T-helper 22 cell (primary cell): Measurements from ENCODE around the gene PSMD3.
A peak's percentile ranks its signal among the peaks of the same experiment; 100 is the strongest.

ENCODE experiments used
- DNase-seq: peaks from one replicate; pipeline ENCODE4 v3.0.0-alpha.2; 2020; ENCODE audit warnings: low read depth

The PSMD3 gene

DNA sequence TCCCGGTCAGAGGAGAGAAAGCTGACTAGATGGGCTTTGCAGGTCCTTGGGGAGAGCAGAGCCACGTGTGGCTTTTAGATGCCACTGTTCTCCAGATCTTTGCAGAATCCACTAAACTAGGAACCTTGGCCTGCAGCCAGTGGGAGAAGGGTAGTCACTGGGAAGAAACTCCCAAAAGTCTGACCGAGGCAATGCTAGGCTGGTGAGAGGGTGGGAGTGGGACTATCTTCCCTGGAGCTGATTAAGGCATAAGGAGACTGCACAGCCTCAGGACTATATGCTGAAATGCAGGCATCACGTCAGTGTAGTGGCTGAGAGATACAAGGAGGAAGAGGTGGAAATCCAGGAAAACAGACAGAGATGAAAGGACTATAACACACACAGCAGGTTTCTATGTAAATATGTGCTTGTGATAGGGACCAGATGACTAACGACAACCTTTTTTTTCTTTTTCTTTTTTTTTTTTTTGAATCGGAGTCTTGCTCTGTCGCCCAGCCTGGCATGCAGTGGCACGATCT is 20.0 kb upstream of the PSMD3 start:
- no peak for DNase-seq

DNA sequence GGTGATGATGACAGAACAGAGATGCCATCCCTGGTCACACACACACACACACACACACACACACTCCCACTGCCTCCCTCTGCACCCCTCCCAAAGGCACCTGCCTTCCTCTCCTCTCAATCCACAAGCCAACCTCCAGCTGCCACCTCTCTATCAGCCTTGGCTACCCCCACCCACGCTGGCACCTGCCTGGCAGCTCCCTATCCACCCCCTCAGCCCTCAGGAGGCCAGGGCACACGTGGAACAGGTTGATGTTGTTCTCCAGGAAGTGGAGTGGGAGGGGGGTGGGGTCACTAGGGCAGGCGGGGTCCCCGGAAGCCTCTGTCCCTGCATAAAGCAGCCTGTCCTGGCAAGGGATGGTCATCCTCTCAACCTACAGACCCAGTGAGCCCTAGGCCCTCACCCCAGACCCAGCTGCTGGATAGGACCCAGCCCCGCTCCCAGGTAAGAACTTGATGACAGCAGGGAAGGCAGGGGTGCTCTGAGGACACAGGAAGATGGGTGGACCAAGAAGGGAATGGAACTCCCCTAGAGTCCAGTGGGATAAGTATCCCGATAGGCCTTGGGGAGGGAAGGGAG is 17.9 kb upstream of the PSMD3 start, which contains the start of gene GSDMA:
Gene GSDMA, plus strand, starts transcription at position 363 of the 579 bp plus-strand sequence. CDS start 2,684 bp downstream, outside the sequence.
- DNase-seq, result no peak

DNA sequence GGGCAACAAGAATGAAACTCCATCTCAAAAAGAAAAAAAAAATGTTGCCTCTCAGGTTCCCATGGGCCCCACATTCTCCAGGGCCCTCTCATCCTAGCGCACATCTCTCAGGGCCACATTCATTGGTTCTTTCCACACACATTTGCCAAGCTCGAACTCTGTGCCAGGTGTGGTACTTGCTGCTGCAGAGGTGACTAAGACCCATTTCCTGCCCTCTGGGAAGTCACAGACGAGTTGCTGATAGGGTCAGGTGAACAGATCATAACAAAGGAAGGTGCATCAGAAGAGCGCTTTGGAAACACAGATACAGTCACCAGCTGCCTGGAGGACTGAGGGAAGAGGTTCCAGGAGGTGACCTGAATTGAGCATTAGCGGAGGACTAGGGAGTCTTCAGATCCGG is 16.8 kb upstream of the PSMD3 start:
- DNase-seq, result peak; percentile 12

DNA sequence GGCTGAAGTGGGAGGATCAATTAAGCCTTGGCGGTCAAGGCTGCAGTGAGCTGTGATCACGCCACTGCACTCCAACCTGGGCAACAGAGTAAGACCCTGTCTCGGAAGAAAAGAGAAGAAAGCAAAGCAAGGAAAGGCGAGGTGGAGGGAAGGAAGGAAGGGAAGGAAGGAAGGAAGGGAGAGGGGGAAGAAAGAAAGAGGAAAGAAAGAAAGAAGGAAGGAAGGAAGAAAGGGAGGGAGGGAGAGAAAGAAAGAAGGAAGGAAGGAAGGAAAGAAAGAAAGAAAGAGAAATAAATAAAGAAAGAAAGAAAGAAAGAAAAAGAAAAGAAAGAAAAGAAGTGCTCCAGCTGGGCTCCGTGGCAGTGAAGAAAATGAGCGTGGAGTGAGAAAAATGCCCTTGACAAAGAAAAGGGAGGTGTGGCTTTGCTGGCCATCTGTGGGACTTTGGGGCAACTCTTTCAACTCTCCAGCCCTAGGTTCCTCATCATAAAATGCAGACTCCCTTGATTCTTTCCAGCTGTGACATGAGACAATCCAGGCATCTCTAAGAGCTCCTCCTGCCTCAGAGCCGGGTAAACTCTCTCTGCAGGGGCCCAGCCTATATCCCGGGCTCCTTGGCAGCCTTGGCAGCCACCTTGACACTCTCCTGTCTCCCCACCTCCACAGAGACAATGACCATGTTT is 15.4 kb upstream of the PSMD3 start:
- no peak for DNase-seq

DNA sequence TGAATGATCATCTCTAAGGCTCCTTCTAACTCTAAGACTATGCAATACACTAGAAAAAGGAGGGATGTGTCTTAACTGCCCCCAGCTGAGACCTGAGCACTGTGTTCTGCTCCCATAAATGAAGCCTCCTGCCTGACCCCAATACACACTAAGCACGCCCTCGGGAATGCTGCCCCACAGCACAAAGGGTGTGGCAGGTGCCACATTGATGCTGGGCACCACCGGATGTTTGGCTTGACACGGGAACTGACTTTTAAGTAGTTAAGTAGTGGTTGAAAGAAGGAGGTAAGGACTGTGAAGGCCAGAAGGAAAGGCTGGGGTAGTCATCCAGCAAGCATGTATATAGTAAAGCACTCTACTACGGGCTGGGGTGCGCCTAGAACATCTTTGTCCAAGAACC is 13.8 kb upstream of the PSMD3 start:
- DNase-seq, result no peak

- DNase-seq, result no peak
Measured at GRCh38 chr17:39968761-39969160, 11.8 kb upstream of the PSMD3 start.

DNA sequence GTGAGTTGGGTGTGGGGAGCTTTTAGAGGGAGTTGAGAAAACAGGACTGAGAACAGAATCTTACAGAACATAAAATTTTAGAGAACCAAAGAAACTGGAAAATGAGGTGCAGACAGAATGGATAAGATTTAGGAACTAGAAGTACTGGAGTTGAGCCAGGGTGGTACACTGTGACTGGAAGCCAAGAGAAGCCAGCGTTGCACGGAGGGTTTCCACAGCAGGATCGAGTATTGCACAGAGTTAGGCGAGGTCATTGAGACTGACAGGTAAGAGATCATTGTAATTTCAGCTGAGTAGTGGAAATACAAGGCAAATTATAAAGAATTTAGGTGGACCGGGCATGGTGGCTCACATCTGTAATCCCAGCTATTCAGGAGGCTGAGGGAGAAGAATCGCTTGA is 11.2 kb upstream of the PSMD3 start:
- no peak for DNase-seq

GRCh38 chr17:39970157-39970692 is 10.4 kb upstream of the PSMD3 start:
- no peak for DNase-seq

- DNase-seq, result no peak
Measured at GRCh38 chr17:39971076-39971603, 9.5 kb upstream of the PSMD3 start.

GRCh38 chr17:39972271-39972670 is 8.3 kb upstream of the PSMD3 start:
- no peak for DNase-seq

DNA sequence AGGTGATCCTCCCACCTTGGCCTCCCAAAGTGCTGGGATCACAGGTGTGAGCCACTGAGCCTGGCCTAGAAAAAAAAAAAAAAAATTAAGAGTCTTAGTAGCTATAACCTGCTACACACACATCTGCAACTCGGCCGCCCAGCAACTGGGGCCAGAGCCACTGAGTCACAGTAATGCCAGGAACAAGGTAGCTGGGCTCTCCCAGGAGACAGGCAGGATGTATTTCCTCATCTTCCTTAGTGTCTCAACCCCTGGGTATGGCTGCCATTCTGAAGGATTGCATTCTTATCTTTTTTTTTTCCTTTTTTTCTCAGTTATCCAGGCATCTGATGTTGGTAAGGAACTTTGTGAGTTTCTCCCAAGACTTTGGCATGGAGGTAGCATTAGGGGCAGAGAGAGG is 7.1 kb upstream of the PSMD3 start:
- no peak for DNase-seq

DNA sequence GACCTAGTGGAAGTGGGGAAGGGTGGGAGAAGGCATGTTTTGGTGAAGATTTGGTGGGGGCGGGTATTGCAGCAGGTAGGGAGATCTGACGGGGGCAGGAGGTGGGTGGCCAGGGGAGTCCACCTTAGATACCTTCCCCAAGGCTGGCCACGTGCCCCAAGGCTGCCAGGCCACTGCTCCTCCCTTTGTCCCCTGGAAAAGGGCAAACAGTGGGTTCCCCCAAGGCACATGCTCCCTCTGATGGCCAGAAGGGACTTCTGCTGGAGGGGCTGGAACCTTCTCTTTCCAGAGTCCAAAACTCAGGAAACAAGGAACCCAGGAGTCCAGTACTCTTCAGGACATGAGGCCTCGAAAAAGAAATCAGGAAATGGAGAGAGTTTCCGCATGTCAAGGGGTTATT is 6.2 kb upstream of the PSMD3 start:
- DNase-seq, result no peak

- DNase-seq, result no peak
Measured at GRCh38 chr17:39975801-39976200, 4.8 kb upstream of the PSMD3 start.

- DNase-seq, result no peak
Measured at GRCh38 chr17:39979016-39979670, 1.5 kb upstream of the PSMD3 start.

DNA sequence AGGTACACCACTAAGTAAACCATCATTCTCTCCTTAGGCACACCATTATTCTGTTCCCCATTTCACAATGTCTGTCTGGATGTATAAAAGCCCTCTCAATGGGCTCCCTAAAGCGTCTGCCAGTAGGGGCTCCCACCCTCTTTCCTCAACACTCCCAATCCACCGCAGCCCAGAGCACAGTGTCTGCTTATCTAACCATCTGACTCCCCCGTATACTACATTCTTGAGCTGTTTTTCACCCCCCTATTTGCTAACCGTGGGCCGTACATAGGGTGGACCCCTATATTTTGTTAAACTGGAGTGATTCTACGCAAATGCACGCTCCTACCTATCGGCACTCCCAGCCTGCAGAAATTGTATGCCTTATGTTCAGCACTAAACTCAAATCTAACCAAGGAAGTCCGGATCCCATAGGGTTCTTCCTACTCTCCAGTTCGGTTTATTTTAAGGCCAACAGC is 685 bp upstream of the PSMD3 start:
- DNase-seq, result no peak

- DNase-seq, result no peak
Measured at GRCh38 chr17:39981207-39981741, 667 bp downstream of the PSMD3 start.

GRCh38 chr17:39981766-39982375 is 1.3 kb downstream of the PSMD3 start:
- DNase-seq, result no peak

DNA sequence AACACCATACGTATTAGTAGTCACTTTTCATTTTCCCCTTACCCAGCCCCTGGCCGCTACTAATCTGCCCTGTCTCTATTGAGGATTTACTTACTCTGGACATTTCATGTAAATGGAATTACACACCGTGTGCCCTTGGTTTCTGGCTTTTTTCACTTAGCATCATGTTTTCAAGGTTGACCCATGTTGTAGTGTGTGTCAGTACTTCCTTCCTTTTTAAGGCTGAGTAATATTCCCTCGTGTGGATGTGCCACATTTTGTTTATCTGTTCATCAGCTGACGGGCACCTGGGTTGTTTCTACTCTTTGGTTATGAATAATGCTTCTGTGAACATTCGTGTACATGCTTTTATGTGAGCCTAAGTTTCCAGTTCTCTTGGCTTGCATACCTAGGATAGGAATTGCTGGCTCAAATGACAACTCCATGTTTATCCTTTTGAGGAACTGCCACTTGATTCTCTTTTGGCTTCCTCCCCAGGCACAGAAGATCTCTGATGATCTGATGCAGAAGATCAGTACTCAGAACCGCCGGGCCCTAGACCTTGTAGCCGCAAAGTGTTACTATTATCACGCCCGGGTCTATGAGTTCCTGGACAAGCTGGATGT is 7.7 kb downstream of the PSMD3 start:
- DNase-seq, result no peak

DNA sequence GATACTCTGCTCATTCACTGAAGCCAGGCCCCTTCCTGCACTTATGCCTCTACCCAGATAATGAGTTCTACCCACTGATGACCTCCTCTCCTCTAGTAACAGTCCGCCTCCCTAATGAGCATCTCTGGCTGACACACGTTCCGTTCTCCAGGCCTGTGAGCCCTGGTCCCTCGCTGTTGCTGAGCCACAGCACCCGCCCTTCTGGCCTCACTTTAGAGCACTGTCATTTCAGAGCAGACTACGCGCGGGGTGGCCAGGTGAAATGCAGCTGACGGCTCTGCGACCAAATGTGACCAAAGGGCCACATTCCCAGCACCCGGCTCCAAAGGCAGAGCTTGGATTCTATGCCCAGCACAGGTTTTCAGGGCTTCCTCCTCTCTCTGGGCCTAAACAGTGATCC is 13.8 kb downstream of the PSMD3 start:
- DNase-seq, result no peak

DNA sequence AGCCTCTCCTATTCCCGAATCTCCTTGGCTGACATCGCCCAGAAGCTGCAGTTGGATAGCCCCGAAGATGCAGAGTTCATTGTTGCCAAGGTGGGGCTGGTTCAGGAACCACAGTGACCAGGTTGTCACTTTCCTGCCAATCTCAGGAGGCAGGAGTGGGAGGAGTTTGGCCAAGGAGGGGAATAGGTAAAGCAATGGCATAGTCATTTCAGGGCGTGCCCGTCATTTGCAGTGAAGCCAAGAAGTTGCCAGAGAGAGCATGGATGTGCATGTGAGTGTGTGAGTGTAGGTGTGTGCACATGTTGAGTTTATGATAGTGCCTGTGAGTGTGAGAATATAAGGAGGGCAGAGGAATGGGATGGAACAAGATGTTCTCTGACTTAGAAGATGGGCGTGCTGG is 14.8 kb downstream of the PSMD3 start:
- DNase-seq, result no peak

GRCh38 chr17:39996162-39996561 is 15.6 kb downstream of the PSMD3 start:
- no peak for DNase-seq

DNA sequence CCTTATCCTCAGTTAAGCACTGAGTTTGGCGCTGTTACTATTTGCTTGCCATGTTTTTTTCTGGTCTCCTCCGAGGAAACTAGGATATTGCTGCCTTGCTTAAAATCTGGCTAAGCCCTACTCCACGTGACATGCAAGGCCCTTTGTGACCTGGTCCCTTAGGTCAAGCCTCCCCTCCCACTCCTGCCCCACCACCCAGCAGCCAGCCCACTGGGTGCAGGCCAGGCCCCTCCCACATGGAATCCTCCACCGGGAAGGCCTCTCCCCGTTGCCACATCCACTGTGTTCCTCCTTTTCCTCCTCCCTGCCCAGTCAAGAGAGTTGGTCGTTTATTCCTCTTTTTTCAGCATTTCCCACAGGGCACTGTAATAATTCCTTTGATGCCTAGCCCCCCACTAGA is 16.2 kb downstream of the PSMD3 start:
- DNase-seq, result no peak
